GM21619 (cell line): ENCODE measurements around the gene TTC9.

Experiments
- ATAC-seq: cut with Tn5 transposase; IDR thresholded peaks from one replicate; pipeline ENCODE4 v1.9.1; 2021; ENCODE audit not compliant: unreplicated experiment

Gene TTC9

DNA sequence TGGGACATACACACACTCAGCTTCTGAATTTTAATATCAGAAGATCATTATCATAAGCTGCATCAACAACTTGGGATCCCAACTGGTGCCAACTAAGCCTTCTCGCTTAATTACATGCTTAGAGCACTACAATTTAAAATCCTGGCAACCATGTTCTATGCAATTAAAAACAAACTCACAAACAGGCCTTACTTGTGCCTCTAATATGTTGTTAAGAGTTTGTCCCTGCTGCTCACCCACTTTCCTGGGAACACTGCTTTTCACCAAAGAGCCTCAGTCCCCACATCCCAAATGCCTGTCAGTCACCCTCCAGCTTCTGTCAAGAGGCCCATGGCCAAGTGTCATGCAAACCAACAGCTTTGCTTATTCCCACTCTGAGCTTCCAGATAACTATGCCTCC is 69.7 kb downstream of the TTC9 start:
- no peak for ATAC-seq

DNA sequence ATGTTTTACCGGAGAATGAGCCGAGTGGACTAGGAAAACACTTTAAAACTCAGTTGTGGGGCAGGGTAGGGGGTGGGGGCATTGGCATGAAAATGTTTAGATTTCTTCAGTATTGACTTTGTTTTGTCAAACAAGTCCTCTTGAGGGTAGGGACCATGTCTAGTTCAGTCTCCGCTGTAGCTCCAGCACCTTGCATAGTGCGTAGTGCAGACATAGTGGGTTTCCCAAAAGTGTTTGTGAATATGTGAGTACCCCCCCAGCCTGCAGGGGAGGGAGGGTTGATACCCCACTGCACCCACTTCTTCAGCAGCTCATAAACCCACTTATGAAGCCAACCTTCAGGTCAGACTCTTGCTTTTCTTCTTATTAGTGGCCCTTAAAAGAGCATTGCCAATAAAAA is 71.4 kb downstream of the TTC9 start:
- ATAC-seq: no peak

DNA sequence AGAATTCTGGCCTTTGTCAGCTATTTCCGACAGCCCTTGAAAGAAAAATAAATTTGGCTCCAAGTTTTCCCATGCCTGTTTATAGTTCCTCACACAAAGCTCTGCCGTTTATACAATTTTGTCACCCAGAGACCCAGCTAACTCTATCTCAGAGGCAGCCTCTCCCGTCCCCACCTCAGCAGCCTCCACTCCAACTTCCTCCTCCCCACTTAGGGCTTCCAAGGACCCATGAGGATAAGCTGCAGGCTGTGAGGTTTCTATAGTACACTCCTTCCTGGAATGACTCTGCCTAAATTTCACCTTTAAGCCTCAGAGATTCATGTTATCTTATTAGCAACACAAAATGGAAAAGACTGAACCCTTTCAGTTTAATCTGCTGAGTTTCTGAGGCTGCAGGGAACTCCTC is 71.8 kb downstream of the TTC9 start:
- ATAC-seq: no peak

DNA sequence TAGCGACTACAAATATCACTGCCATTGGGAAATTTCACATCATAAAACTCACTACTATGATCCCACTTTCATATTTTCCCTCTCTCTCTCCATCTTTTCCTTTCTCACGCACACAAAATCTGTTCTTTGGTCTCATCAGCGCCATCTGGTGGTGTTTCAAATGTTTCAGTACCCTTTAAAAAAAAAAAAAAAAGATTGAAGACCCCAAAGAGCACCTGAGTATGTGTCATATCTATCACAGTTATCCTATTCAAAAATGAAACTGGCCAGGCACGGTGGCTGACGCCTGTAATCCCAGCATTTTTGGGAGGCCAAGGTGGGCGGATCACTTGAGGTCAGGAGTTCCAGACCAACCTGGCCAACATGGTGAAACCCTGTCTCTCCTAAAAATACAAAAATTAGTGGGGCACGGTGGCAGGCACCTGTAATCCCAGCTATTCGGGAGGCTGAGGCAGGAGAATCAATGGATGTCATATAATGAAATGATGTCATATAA is 72.4 kb downstream of the TTC9 start:
- ATAC-seq: no peak

DNA sequence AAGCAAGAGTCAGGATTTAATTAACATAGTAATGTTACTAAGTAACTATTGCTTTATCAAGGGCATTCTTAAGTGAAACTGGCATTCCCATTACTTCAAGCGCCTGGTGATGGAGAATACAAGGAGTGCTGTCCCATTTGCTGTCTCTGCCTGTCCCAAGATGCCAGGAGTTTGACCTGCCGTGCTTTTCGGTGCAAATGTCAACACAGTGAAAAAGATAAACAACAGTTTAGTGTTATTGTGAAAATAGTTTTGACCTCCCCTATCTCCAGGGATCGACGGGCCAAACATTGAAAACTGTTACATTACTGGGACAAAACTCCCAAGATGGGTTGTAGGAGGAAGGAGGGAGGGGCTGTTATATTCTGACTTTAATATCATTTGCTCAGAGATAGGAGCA is 74.8 kb downstream of the TTC9 start:
- ATAC-seq: no peak

DNA sequence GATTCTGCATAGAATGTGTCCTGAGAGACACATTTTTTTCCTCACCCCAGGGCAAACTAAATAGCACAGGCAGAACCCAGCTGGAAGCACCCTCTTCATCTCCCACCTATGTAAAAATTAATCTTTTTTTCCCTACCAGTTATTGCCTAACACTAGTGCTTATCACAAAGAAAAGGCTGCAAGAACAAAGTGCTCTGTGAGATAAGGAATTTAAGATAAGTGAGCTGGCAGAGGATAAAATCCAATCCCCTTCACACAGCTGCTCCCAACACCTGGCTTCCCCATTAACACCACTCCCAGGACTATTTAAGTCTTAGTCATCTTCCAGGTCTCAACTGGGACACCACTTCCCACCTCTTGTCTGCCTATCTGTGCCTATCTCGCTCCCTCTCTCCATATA is 75.2 kb downstream of the TTC9 start:
- ATAC-seq: no peak

DNA sequence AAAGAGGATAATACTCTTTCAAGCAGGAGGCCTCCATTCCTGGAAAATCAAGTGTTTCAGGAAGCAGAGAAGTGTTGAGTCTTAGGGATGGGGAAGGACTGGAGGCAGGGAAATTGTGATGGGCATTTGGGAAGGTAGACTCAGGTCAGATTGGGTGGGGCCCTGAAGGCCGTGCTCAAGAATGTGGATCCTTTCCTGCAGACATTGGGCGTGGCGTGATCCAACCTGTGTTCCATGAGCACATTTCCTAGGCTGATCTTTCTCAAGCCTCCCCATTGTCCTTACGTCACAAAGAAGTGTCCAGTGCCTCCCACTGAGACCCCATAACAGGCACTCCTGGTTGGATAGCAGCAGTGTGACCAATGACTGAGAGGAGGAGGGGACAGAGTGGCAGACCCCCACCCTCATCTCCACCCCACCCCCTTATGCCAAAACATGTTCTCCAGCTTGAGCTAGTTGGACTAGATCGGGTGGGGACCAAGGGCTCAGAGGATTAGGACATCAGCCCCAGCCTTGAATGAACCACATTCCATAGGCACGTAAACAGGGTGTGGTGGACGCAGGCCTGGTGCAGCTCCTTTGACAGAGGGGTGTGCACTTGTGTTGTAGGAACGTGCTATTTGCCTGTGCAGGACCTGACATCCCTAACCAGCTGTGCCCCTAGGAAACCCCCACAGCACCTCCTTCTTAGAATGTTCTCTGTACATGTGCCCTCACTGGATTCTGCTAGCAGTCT is 76.8 kb downstream of the TTC9 start:
- no peak for ATAC-seq

DNA sequence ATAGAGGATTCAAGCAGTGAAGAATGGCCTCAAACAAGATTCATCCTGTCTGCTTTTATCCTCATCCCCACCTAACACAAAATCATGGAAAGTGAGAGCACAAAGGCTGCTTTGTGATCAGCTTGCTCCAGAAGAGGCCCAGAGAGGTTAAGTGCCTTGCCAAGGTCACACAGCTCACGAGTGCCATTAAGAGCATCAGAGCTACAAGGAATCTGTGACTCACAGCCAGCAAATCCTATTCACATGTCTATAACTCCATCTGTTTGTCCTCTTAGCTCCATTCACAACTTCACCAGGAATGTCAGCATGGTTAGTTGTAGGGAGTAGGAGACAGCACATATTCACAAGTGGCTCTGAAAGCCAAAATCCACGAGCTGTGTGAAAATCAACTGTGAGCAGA is 79.8 kb downstream of the TTC9 start:
- no peak for ATAC-seq

DNA sequence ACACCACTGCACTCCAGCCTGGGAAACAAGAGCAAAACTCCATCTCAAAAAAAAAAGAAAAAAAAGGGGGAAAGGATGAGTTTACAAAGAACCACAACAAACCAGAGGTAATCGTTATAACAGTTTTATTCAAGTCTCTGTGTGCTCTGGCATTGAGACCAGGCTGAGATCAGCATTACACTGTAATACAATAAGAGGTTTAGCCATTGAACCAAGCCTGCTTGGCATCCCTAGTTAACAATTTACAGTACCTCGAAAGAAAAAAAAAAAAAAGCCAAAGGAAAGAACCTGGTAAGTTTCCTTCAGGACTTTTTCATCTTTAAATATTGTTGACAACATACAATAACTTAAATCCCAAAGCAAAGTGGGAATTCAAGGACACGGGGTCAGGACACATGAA is 80.7 kb downstream of the TTC9 start:
- ATAC-seq: no peak

DNA sequence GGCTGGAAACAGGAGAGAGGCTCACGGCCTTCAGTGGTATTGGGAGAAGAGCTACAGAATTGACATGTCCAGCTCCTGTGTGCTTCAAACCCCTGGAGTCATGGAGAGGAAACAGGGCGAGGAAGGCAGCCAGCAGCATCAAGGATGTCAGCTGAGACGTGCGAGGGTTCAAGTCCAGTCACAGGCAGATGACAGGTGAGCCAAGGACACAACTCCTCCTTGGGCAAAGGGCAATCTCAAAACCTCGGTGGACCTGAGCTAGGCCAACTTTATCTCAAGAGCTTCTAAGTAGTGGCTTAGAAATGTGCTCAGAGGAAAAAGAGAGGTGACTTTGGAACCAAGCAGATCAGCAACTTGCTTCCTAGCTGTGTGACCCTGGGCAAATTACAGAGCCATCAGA is 81.6 kb downstream of the TTC9 start:
- no peak for ATAC-seq

DNA sequence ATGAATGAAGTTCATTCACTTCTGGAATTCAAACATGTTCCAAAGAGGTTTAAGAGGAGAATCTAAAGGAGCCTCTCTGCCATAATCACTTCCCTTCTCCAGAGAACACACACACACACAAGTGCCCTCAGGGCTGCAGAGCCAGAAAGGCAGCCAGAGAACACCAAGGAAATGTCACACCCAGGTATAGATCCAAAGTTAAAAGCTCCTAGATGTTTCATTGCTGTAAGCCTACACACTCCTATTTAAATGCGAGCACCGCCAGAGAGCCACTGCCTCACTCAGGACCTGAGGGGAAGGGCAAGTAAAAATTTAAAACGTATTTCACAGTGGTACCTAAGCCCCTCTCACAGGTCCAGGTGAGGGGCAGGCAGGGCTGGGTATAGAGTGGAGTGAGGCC is 82.4 kb downstream of the TTC9 start:
- no peak for ATAC-seq

DNA sequence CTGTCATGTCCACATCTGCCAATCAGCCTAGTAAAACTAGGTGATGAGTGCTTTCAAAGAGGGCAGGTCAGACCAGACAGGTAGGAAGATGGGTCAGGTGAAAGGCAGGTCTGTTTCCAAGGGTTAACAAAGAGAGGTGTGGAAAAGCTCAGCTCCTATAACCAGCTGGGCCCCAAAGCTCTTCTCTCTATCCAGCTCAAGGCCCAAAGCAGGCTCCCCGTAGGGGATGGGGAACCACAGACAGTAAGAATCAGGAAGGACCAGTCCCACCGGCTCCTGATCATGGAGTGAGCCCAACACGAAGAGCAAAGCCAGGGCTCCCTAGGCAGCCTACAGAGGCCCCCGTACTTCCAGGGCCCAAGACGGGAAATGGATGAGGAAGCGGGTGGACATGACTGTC is 83.2 kb downstream of the TTC9 start:
- ATAC-seq: no peak
